ENCODE data around the gene UCN2.

- peak in 3 of 4 experiments; percentile 96 for TF ChIP-seq CTCF (IDR thresholded peaks at IDR 0.05)
- no peak for TF ChIP-seq POLR2A (IDR thresholded peaks at IDR 0.05)
- TF ChIP-seq POLR2AphosphoS5 (IDR thresholded peaks at IDR 0.05): peak; percentile 53
- TF ChIP-seq EP300 (IDR thresholded peaks at IDR 0.05): no peak
Observed at GRCh38 chr3:48548729-48549705, 14.6 kb downstream of the UCN2 start.

All from gastroesophageal sphincter (tissue), 3 donors.